GM13976 (cell line): ENCODE data around the gene VSIG8.

Source experiments
- DNase-seq: peaks from one replicate; pipeline ENCODE4 v3.0.0; 2012; ENCODE audit warnings: low spot score
- CTCF ChIP-seq: IDR thresholded peaks from 2 replicates; pipeline ENCODE4 v1.5.1; 2012; ENCODE audit warnings: borderline replicate concordance, mild to moderate bottlenecking; ENCODE audit not compliant: insufficient read depth; ENCODE audit errors: extremely low read depth, missing control alignments, control extremely low read depth
- in situ Hi-C: fragments of 300-500 bp; cut with MboI; formaldehyde crosslinking; loops from one replicate; pipeline ENCODE4 v1.12.0; 2022; ENCODE audit warnings: low sequenced_read_pairs, mixed read lengths, inconsistent platforms; ENCODE audit not compliant: unreplicated experiment

The VSIG8 gene

GRCh38 chr1:159895286-159895685 is 32.8 kb upstream of the VSIG8 start:
- no peak for TF ChIP-seq CTCF
- in situ Hi-C loops: no loop called here
- DNase-seq: no peak

- no peak for DNase-seq
- in situ Hi-C loops: no loop called here
- TF ChIP-seq CTCF: no peak
These were observed 30.5 kb upstream of the VSIG8 start for GRCh38 chr1:159892944-159893343.

- DNase-seq: peak; percentile 71
- peak; percentile 97 for TF ChIP-seq CTCF
- in situ Hi-C loops: no loop called here
These were observed 29.1 kb upstream of the VSIG8 start for GRCh38 chr1:159891275-159892157.

GRCh38 chr1:159890390-159890789 is 27.9 kb upstream of the VSIG8 start:
- no peak for DNase-seq
- in situ Hi-C loops: no loop called here
- TF ChIP-seq CTCF: no peak

GRCh38 chr1:159889821-159890252 is 27.4 kb upstream of the VSIG8 start:
- in situ Hi-C loops: no loop called here
- TF ChIP-seq CTCF: no peak
- peak; percentile 82 for DNase-seq

GRCh38 chr1:159889202-159889601 is 26.7 kb upstream of the VSIG8 start:
- in situ Hi-C loops: no loop called here
- no peak for TF ChIP-seq CTCF
- DNase-seq: no peak
